Measurements from ENCODE around the gene RPAIN.

GRCh38 chr17:5478992-5479391, 59.0 kb downstream of the RPAIN start:
- TF ChIP-seq, protein P1, sequence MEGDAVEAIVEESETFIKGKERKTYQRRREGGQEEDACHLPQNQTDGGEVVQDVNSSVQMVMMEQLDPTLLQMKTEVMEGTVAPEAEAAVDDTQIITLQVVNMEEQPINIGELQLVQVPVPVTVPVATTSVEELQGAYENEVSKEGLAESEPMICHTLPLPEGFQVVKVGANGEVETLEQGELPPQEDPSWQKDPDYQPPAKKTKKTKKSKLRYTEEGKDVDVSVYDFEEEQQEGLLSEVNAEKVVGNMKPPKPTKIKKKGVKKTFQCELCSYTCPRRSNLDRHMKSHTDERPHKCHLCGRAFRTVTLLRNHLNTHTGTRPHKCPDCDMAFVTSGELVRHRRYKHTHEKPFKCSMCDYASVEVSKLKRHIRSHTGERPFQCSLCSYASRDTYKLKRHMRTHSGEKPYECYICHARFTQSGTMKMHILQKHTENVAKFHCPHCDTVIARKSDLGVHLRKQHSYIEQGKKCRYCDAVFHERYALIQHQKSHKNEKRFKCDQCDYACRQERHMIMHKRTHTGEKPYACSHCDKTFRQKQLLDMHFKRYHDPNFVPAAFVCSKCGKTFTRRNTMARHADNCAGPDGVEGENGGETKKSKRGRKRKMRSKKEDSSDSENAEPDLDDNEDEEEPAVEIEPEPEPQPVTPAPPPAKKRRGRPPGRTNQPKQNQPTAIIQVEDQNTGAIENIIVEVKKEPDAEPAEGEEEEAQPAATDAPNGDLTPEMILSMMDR (IDR thresholded peaks at IDR 0.05; ENCODE audit: low read depth, low read length, poor library complexity, severe bottlenecking): no peak
- TF ChIP-seq EZH2phosphoT487 (IDR thresholded peaks at IDR 0.05; ENCODE audit: borderline replicate concordance, low read length): no peak
